B cell (primary cell): ENCODE results near the gene ZNF581. TPM values are rescaled to one million over a fixed set of nuclear protein-coding genes. Genes with fewer than 3 reads are reported as not detected.

Experiments
- ATAC-seq: fragments of 200-7000 bp; cut with Tn5 transposase; one replicate; pipeline ENCODE4 v1.10.0; 2021; ENCODE audit warnings: low read depth, mild to moderate bottlenecking, moderate number of reproducible peaks, moderate library complexity
- CTCF ChIA-PET: fragments of 350-600 bp; sonication (Branson Sonifier 250); formaldehyde crosslinking; loops from one replicate; lab custom pipeline; 2021; ENCODE audit warnings: antibody characterized with exemption, inconsistent platforms; lab: Charles Lee
- POLR2A ChIA-PET: fragments of 350-600 bp; sonication (Branson Sonifier 250); formaldehyde crosslinking; loops from one replicate; lab custom pipeline; 2021; ENCODE audit warnings: antibody characterized with exemption; lab: Charles Lee
- DNase-seq: peaks from one replicate; pipeline ENCODE4 v3.0.0; 2013
- H2AFZ ChIP-seq: 2 replicates; pipeline ENCODE4 v1.6.1; 2012; ENCODE audit warnings: mild to moderate bottlenecking, low read depth, low read length; ENCODE audit not compliant: insufficient read depth, poor library complexity, severe bottlenecking
- H3K27ac ChIP-seq, 2 donors: 1 replicate in 1 of 2; 2 replicates in 1 of 2; pipeline ENCODE4 v1.5.1; 2012 to 2013; ENCODE audit warnings: low read length in 2 of 2, mild to moderate bottlenecking in 2 of 2, moderate library complexity in 1 of 2
- H3K27me3 ChIP-seq, 4 experiments: fragments of 200-600 bp in 1 of 4; sonication (generic) in 1 of 4; replicated peaks in 1 of 4; 1 replicate in 2 of 4; 2 replicates in 2 of 4; pipeline versions ENCODE4 v1.6.1 to v1.7.0; 2013 to 2016; ENCODE audit warnings: low read length in 3 of 4, mild to moderate bottlenecking in 2 of 4, mixed read lengths in 1 of 4, moderate library complexity in 1 of 4; ENCODE audit not compliant: insufficient read depth in 4 of 4, control insufficient read depth in 3 of 4; ENCODE audit errors: control extremely low read depth in 1 of 4
- H3K36me3 ChIP-seq, 2 experiments: replicated peaks in 1 of 2; 1 replicate in 1 of 2; 2 replicates in 1 of 2; pipeline versions ENCODE4 v1.6.1 to v1.7.1; 2013; ENCODE audit warnings: low read length in 1 of 2; ENCODE audit not compliant: insufficient read depth in 2 of 2, control insufficient read depth in 1 of 2; ENCODE audit errors: control extremely low read depth in 1 of 2, extremely low read depth in 1 of 2
- H3K4me1 ChIP-seq, 2 donors: fragments of 200-600 bp in 1 of 2; sonication (generic) in 1 of 2; 1 replicate in 1 of 2; 2 replicates in 1 of 2; pipeline versions ENCODE4 v1.5.1 to v1.6.1; 2013 to 2017; ENCODE audit warnings: low read length in 2 of 2; ENCODE audit not compliant: control insufficient read depth in 2 of 2, insufficient read depth in 2 of 2
- H3K4me2 ChIP-seq: replicated peaks from 2 replicates; pipeline ENCODE3; 2012; ENCODE audit warnings: mild to moderate bottlenecking, low read depth, low read length; ENCODE audit not compliant: poor library complexity, severe bottlenecking
- H3K4me3 ChIP-seq, 5 experiments: fragments of 200-600 bp in 1 of 5; sonication (generic) in 1 of 5; 1 replicate in 3 of 5; 2 replicates in 2 of 5; pipeline versions ENCODE4 v1.5.1 to v1.7.0; 2011 to 2016; ENCODE audit warnings: low read length in 4 of 5, mild to moderate bottlenecking in 4 of 5, low read depth in 2 of 5, control low read depth in 1 of 5, moderate library complexity in 1 of 5; ENCODE audit not compliant: insufficient read depth in 1 of 5; ENCODE audit errors: control extremely low read depth in 1 of 5, extremely low read depth in 1 of 5
- H3K79me2 ChIP-seq: fragments of 200-600 bp; sonication (generic); one replicate; pipeline ENCODE4 v1.6.0; 2016; ENCODE audit warnings: low read length; ENCODE audit not compliant: control insufficient read depth, insufficient read depth
- H3K9ac ChIP-seq: fragments of 200-600 bp; sonication (generic); 2 replicates; pipeline ENCODE4 v1.6.1; 2017; ENCODE audit warnings: mild to moderate bottlenecking, low read length, moderate library complexity
- H3K9me3 ChIP-seq, 3 donors: one replicate each; pipeline versions ENCODE4 v1.6.1 to v1.7.1; 2013; ENCODE audit warnings: low read length in 2 of 3; ENCODE audit not compliant: control insufficient read depth in 2 of 3, insufficient read depth in 1 of 3; ENCODE audit errors: control extremely low read depth in 1 of 3
- H4K20me1 ChIP-seq: 2 replicates; pipeline ENCODE4 v1.6.0; 2012; ENCODE audit warnings: mild to moderate bottlenecking, low read length; ENCODE audit not compliant: insufficient read depth, control insufficient read depth, poor library complexity, severe bottlenecking
- H3K27ac Mint-ChIP-seq: one replicate; pipeline ENCODE4 v1.8.0; 2021; ENCODE audit warnings: mixed read lengths
- H3K27me3 Mint-ChIP-seq: one replicate; pipeline ENCODE4 v1.8.0; 2021; ENCODE audit warnings: mixed read lengths
- H3K4me1 Mint-ChIP-seq: one replicate; pipeline ENCODE4 v1.8.0; 2021; ENCODE audit warnings: mixed read lengths
- H3K4me3 Mint-ChIP-seq: one replicate; pipeline ENCODE4 v1.8.0; 2021; ENCODE audit warnings: mixed read lengths
- H3K9me3 Mint-ChIP-seq: one replicate; pipeline ENCODE4 v1.8.0; 2022; ENCODE audit warnings: mixed read lengths; ENCODE audit not compliant: insufficient read depth
- CTCF ChIP-seq: fragments of 200-600 bp; IDR thresholded peaks from one replicate; pipeline ENCODE4 v1.8.0; 2022; ENCODE audit warnings: antibody characterized with exemption, mild to moderate bottlenecking
- EZH2 ChIP-seq: IDR thresholded peaks from 2 replicates; pipeline ENCODE4 v1.6.1; 2012; ENCODE audit warnings: borderline replicate concordance, low read depth, mild to moderate bottlenecking, moderate library complexity, low read length; ENCODE audit not compliant: insufficient read depth, poor library complexity, severe bottlenecking
- WGBS: methylation state at CpG from one replicate; pipeline ENCODE4 v1.1.5; 2013; ENCODE audit warnings: missing lambda C conversion rate; ENCODE audit not compliant: insufficient coverage; 5-methylcytosine and 5-hydroxymethylcytosine counted together
- intact Hi-C: fragments of 100-400 bp; cut with micrococcal nuclease; formaldehyde crosslinking; loops from one replicate; pipeline ENCODE4 v1.10.0; 2022
- polyA plus RNA-seq: library from polyadenylated mRNA; depleted of rRNA; stranded (reverse); fragments of >200 nt; gene quantifications from 2 replicates; pipeline ENCODE4 v1.2.3, GENCODE V29; 2012
- total RNA-seq, 2 donors: library from RNA; stranded (reverse); fragments of 120-200 nt in 1 of 2; gene quantifications; 1 replicate in 1 of 2; 2 replicates in 1 of 2; pipeline versions ENCODE4 v1.2.3 to v1.2.4, GENCODE V29; 2013 to 2022

The ZNF581 gene
- total and polyA plus RNA-seq, 2 donors (not counting 1 experiment from before 2014, with no cell fraction given): 48.2 to 51.3 TPM

- Mint-ChIP-seq H3K9me3 (no peaks in the 10 kb centered on the region), H3K27ac (no peak overlapping the region), H3K4me1 (peaks cover 22% of the 10 kb centered on the region), H3K27me3 (no peaks in the 10 kb centered on the region), H3K4me3 (no peak overlapping the region)
- Histone ChIP-seq H3K4me2 (no peak overlapping the region), H3K9ac (no peak overlapping the region), H4K20me1 (peaks cover 67% of the 10 kb centered on the region), H3K9me3 (no peaks in the 10 kb centered on the region), H3K4me1 (peaks cover 9 to 22% of the 10 kb centered on the region in 2 donors), H3K27me3 (no peaks in the 10 kb centered on the region), H3K27ac (no peak overlapping the region), H3K79me2 (peaks cover 35% of the 10 kb centered on the region), H3K36me3 (peaks cover 0 to 87% of the 10 kb centered on the region in 2 experiments), H2AFZ (no peak overlapping the region), H3K4me3 (no peak overlapping the region)
- ChIA-PET CTCF (no interaction called here), POLR2A (interaction anchor here (0.6 kb wide), 1 partner anchor 25 kb away, joined by 4 read pairs; no protein-coding TSS in a partner anchor)
- 98% methylated on average over 29 of the region's 31 CpGs for WGBS
- no peak for TF ChIP-seq CTCF
- TF ChIP-seq EZH2: no peak
- DNase-seq: no peak
- ATAC-seq: no peak
- intact Hi-C loops: no loop called here
Measured at GRCh38 chr19:55691561-55692481, 48.4 kb downstream of the ZNF581 start.

DNA sequence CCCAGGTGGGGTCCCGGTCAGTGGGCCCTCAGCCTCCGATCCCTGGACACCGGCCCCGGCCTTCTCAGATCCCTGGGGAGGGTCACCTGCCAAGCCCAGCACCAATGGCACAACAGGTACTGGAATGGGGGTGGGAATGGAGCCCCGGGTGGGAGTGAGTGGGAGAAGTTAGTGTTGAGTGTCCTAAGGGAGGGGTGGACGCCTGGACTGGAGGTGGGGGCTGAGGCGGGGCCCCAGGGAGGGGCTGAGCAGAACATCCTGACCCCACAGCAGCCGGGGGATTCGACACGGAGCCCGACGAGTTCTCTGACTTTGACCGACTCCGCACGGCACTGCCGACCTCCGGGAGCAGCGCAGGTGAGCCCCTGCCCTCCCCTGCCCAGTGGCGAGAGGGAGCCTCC is 49.2 kb downstream of the ZNF581 start:
- ChIA-PET POLR2A (interaction anchor here (0.6 kb wide), 1 partner anchor 24 kb away, joined by 4 read pairs; no protein-coding TSS in a partner anchor), CTCF (no interaction called here)
- Histone ChIP-seq H3K27ac (no peak overlapping the region), H3K4me2 (no peak overlapping the region), H3K4me1 (peaks cover 8 to 13% of the 10 kb centered on the region in 2 donors), H3K9me3 (no peaks in the 10 kb centered on the region), H3K27me3 (no peaks in the 10 kb centered on the region), H3K36me3 (peaks cover 0 to 83% of the 10 kb centered on the region in 2 experiments), H4K20me1 (peaks cover 59% of the 10 kb centered on the region), H3K4me3 (no peak overlapping the region), H2AFZ (no peak overlapping the region), H3K9ac (no peak overlapping the region), H3K79me2 (peaks cover 26% of the 10 kb centered on the region)
- Mint-ChIP-seq H3K4me1 (peaks cover 17% of the 10 kb centered on the region), H3K4me3 (no peak overlapping the region), H3K27me3 (no peaks in the 10 kb centered on the region), H3K27ac (no peak overlapping the region), H3K9me3 (no peaks in the 10 kb centered on the region)
- TF ChIP-seq CTCF (no peak), EZH2 (no peak)
- no peak for DNase-seq
- ATAC-seq: no peak
- intact Hi-C loops: no loop called here
- 96% methylated on average over 14 of the region's 19 CpGs for WGBS
